H9 (cell line): ENCODE results near the gene TTC32. TPM values are rescaled to one million over a fixed set of nuclear protein-coding genes. Genes with fewer than 3 reads are reported as not detected.

Experiments used
- DNase-seq: peaks from one replicate; pipeline ENCODE4 v3.0.0-alpha.2; 2017
- H2AFZ ChIP-seq: one replicate; pipeline ENCODE4 v1.6.1; 2013; ENCODE audit warnings: mild to moderate bottlenecking, low read length, control low read depth, moderate library complexity
- H2AK5ac ChIP-seq: 2 replicates; pipeline ENCODE4 v1.6.1; 2013; ENCODE audit warnings: low read length, control low read depth, mixed read lengths; ENCODE audit not compliant: insufficient read length
- H2BK120ac ChIP-seq: one replicate; pipeline ENCODE4 v1.6.1; 2013; ENCODE audit warnings: low read depth, mild to moderate bottlenecking, low read length, control low read depth, inconsistent platforms; ENCODE audit not compliant: poor library complexity, severe bottlenecking
- H2BK12ac ChIP-seq: 2 replicates; pipeline ENCODE4 v1.6.1; 2013; ENCODE audit warnings: low read length, control low read depth, mixed read lengths, low read depth; ENCODE audit not compliant: insufficient read length
- H2BK15ac ChIP-seq: 2 replicates; pipeline ENCODE4 v1.6.1; 2013; ENCODE audit warnings: low read depth, low read length, control low read depth
- H2BK20ac ChIP-seq: one replicate; pipeline ENCODE4 v1.6.1; 2013; ENCODE audit warnings: low read depth, mild to moderate bottlenecking, low read length, control low read depth, inconsistent platforms; ENCODE audit not compliant: poor library complexity, severe bottlenecking
- H2BK5ac ChIP-seq: 2 replicates; pipeline ENCODE4 v1.6.1; 2013; ENCODE audit warnings: low read length, control low read depth, mixed read lengths; ENCODE audit not compliant: insufficient read length
- H3K14ac ChIP-seq: 2 replicates; pipeline ENCODE4 v1.6.1; 2013; ENCODE audit warnings: low read length, control low read depth; ENCODE audit not compliant: insufficient read depth
- H3K18ac ChIP-seq: 2 replicates; pipeline ENCODE4 v1.6.1; 2013; ENCODE audit warnings: low read depth, mild to moderate bottlenecking, mixed read lengths, low read length, control low read depth; ENCODE audit not compliant: insufficient read length
- H3K23ac ChIP-seq: 2 replicates; pipeline ENCODE4 v1.6.1; 2013; ENCODE audit warnings: low read length, control low read depth, mixed read lengths, low read depth; ENCODE audit not compliant: insufficient read length
- H3K23me2 ChIP-seq: 2 replicates; pipeline ENCODE4 v1.6.1; 2013; ENCODE audit warnings: low read depth, mild to moderate bottlenecking, mixed read lengths, low read length, control low read depth; ENCODE audit not compliant: insufficient read length, poor library complexity, severe bottlenecking
- H3K27ac ChIP-seq: 2 replicates; pipeline ENCODE4 v1.5.1; 2013; ENCODE audit warnings: low read length, control low read depth, mixed read lengths, low read depth; ENCODE audit not compliant: insufficient read length
- H3K27me3 ChIP-seq: 2 replicates; pipeline ENCODE4 v1.6.1; 2013; ENCODE audit warnings: low read length, control low read depth, inconsistent platforms; ENCODE audit not compliant: insufficient read depth
- H3K4ac ChIP-seq: 2 replicates; pipeline ENCODE4 v1.6.1; 2013; ENCODE audit warnings: low read depth, mild to moderate bottlenecking, control low read depth, inconsistent platforms, low read length, moderate library complexity
- H3K4me1 ChIP-seq: 2 replicates; pipeline ENCODE4 v1.6.1; 2013; ENCODE audit warnings: low read length, control low read depth, inconsistent platforms; ENCODE audit not compliant: insufficient read depth
- H3K4me2 ChIP-seq: 2 replicates; pipeline ENCODE4 v1.6.1; 2013; ENCODE audit warnings: low read length, control low read depth, mixed read lengths; ENCODE audit not compliant: insufficient read length, insufficient read depth
- H3K56ac ChIP-seq: 2 replicates; pipeline ENCODE4 v1.6.1; 2013; ENCODE audit warnings: low read depth, mild to moderate bottlenecking, mixed read lengths, low read length, control low read depth; ENCODE audit not compliant: insufficient read length
- H3K79me1 ChIP-seq: 2 replicates; pipeline ENCODE4 v1.6.1; 2013; ENCODE audit warnings: low read depth, mild to moderate bottlenecking, moderate library complexity, low read length, control low read depth, inconsistent platforms; ENCODE audit not compliant: insufficient read depth, poor library complexity, severe bottlenecking
- H3K79me2 ChIP-seq: 2 replicates; pipeline ENCODE4 v1.6.1; 2013; ENCODE audit warnings: low read length, control low read depth, inconsistent platforms; ENCODE audit not compliant: insufficient read depth
- H3K9ac ChIP-seq: 2 replicates; pipeline ENCODE4 v1.6.1; 2013; ENCODE audit warnings: low read length, control low read depth, mixed read lengths; ENCODE audit not compliant: insufficient read length; ENCODE audit errors: extremely low read depth
- H3K9me3 ChIP-seq: one replicate; pipeline ENCODE4 v1.6.1; 2013; ENCODE audit warnings: low read depth, low read length, inconsistent platforms; ENCODE audit not compliant: control insufficient read depth
- H3T11ph ChIP-seq: one replicate; pipeline ENCODE4 v1.6.1; 2013; ENCODE audit warnings: mild to moderate bottlenecking, low read length, control low read depth, inconsistent platforms
- H4K20me1 ChIP-seq: one replicate; pipeline ENCODE4 v1.6.1; 2013; ENCODE audit not compliant: control insufficient read depth, insufficient read length, insufficient read depth
- H4K5ac ChIP-seq: 2 replicates; pipeline ENCODE4 v1.6.1; 2013; ENCODE audit warnings: low read depth, mild to moderate bottlenecking, mixed read lengths, low read length, control low read depth; ENCODE audit not compliant: insufficient read length
- H4K8ac ChIP-seq: replicated peaks from 2 replicates; pipeline ENCODE4 v1.6.1; 2013; ENCODE audit warnings: low read length, control low read depth, mixed read lengths, low read depth; ENCODE audit not compliant: insufficient read length
- H4K91ac ChIP-seq: 2 replicates; pipeline ENCODE4 v1.6.1; 2013; ENCODE audit warnings: low read depth, mild to moderate bottlenecking, moderate library complexity, mixed read lengths, low read length, control low read depth; ENCODE audit not compliant: insufficient read length
- H3K27ac Mint-ChIP-seq, 3 experiments: 2 replicates in 2 of 3; 3 replicates in 1 of 3; pipeline ENCODE4 v1.8.0; 2020 to 2021; ENCODE audit warnings: mixed read lengths in 3 of 3, mild to moderate bottlenecking in 1 of 3, moderate library complexity in 1 of 3
- H3K27me3 Mint-ChIP-seq: 2 replicates; pipeline ENCODE4 v1.8.0; 2021; ENCODE audit warnings: low read depth, mild to moderate bottlenecking, moderate library complexity, mixed read lengths
- H3K36me3 Mint-ChIP-seq, 3 experiments: 2 replicates in 2 of 3; 3 replicates in 1 of 3; pipeline ENCODE4 v1.8.0; 2020 to 2021; ENCODE audit warnings: low read depth in 3 of 3, mixed read lengths in 3 of 3; ENCODE audit not compliant: insufficient read depth in 1 of 3
- H3K4me1 Mint-ChIP-seq, 2 experiments: 2 replicates each; pipeline ENCODE4 v1.8.0; 2020; ENCODE audit warnings: mixed read lengths in 2 of 2
- H3K4me3 Mint-ChIP-seq, 2 experiments: 2 replicates in 1 of 2; 3 replicates in 1 of 2; pipeline ENCODE4 v1.8.0; 2020 to 2021; ENCODE audit warnings: mild to moderate bottlenecking in 2 of 2, mixed read lengths in 2 of 2, moderate library complexity in 1 of 2
- H3K9me3 Mint-ChIP-seq, 2 experiments: 2 replicates in 1 of 2; 3 replicates in 1 of 2; pipeline ENCODE4 v1.8.0; 2020; ENCODE audit warnings: mild to moderate bottlenecking in 2 of 2, mixed read lengths in 2 of 2, moderate library complexity in 1 of 2
- WGBS: extraction: QIAGEN DNeasy Blood & Tissue Kit; methylation state at CpG from one replicate; pipeline ENCODE4 v1.1.7; 2013; ENCODE audit warnings: missing lambda C conversion rate, low lambda C conversion rate, mixed read lengths; ENCODE audit not compliant: insufficient read length; ENCODE audit errors: extremely low coverage; 5-methylcytosine and 5-hydroxymethylcytosine counted together
- total RNA-seq: library from RNA; stranded (reverse); gene quantifications from 2 replicates; pipeline ENCODE4 v1.2.1, GENCODE V29; 2021
- TF ChIP-seq, protein P1 (sequence below): fragments of 200-600 bp; sonication (generic); conservative IDR thresholded peaks from 3 replicates; pipeline ENCODE4 v1.8.0; 2021; ENCODE audit warnings: antibody characterized with exemption, mild to moderate bottlenecking

The TTC32 gene
- total RNA-seq, 1 experiment from 2014 or later = 8.9 TPM

DNA sequence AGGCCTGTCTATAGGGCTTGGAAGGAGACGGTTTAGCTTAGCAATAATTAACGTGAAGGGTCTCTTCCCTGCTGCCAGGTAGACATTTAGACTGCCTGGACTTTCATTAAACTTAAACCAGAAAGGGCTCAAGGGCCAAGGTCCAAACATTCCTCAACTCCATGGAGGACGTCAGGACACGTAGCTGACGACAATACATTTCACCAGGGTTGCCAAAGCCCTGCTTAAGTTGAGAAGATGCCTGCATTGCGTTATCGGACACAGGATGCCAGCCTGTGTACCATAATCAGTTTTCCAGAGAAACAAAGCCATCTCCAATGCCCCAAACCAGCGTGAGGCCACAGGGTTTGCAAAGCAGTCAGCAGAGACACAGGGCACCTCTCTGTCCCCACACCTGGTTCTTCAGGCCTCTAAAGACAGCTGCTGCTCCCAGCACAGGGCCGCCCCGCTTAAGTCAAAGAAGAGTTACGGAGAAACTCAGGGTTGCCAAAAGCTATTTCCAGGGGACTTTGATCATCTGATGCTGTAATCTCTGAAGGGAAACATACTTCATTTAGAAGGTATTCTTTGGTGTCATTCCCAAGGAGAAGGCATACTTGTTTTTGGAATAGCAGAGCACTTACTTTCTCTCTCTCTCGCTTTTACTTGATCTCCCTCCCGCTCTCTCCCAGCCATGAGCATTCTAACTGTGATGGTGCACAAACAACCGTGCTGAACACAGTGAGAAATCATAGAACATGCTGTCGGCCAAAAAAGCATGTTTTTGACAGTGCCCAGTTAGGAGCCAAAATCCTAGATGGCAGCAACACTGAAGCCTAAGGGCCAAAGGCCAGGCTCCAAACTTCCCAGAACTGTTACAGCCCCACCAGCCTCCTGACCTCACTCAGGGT, 46.0 kb downstream of the TTC32 start:
- no peak overlapping the region for H2BK12ac ChIP-seq
- no peak overlapping the region for H3K27ac ChIP-seq
- H3K9ac ChIP-seq = no peak overlapping the region
- H3K14ac ChIP-seq = no peak overlapping the region
- no peaks in the 10 kb centered on the region for H3K79me1 ChIP-seq
- H4K91ac ChIP-seq = no peak overlapping the region
- no peak overlapping the region for H3K18ac ChIP-seq
- H2BK20ac ChIP-seq = no peak overlapping the region
- no peak overlapping the region for H4K5ac ChIP-seq
- H3K4me2 ChIP-seq = no peak overlapping the region
- H3K23me2 ChIP-seq = no peaks in the 10 kb centered on the region
- Mint-ChIP-seq H3K27ac (peak overlapping the region in 1 of 3 experiments; percentile 34; a peak in 1 of 7 replicates), H3K9me3 (no peaks in the 10 kb centered on the region), H3K4me1 (no peaks in the 10 kb centered on the region; a peak in 1 of 4 replicates), H3K4me3 (no peak overlapping the region), H3K27me3 (peaks cover 7% of the 10 kb centered on the region), H3K36me3 (no peaks in the 10 kb centered on the region)
- H3T11ph ChIP-seq = no peak overlapping the region
- H2AK5ac ChIP-seq = no peak overlapping the region
- no peaks in the 10 kb centered on the region for H3K27me3 ChIP-seq
- H4K8ac ChIP-seq = no peak overlapping the region
- peaks cover 2% of the 10 kb centered on the region; the same call in 1 of the 2 replicates for H3K4me1 ChIP-seq
- WGBS = no CpG with 5 or more reads among the region's 15 CpGs
- no peak overlapping the region for H2BK15ac ChIP-seq
- no peak overlapping the region for H3K4ac ChIP-seq
- no peak overlapping the region for H3K56ac ChIP-seq
- no peak overlapping the region for H2AFZ ChIP-seq
- no peak overlapping the region for H2BK5ac ChIP-seq
- H3K79me2 ChIP-seq = no peaks in the 10 kb centered on the region
- no peak for DNase-seq
- no peak overlapping the region for H3K23ac ChIP-seq
- no peak overlapping the region for H2BK120ac ChIP-seq
- H4K20me1 ChIP-seq = no peaks in the 10 kb centered on the region
- H3K9me3 ChIP-seq = no peaks in the 10 kb centered on the region
- TF ChIP-seq, protein P1, sequence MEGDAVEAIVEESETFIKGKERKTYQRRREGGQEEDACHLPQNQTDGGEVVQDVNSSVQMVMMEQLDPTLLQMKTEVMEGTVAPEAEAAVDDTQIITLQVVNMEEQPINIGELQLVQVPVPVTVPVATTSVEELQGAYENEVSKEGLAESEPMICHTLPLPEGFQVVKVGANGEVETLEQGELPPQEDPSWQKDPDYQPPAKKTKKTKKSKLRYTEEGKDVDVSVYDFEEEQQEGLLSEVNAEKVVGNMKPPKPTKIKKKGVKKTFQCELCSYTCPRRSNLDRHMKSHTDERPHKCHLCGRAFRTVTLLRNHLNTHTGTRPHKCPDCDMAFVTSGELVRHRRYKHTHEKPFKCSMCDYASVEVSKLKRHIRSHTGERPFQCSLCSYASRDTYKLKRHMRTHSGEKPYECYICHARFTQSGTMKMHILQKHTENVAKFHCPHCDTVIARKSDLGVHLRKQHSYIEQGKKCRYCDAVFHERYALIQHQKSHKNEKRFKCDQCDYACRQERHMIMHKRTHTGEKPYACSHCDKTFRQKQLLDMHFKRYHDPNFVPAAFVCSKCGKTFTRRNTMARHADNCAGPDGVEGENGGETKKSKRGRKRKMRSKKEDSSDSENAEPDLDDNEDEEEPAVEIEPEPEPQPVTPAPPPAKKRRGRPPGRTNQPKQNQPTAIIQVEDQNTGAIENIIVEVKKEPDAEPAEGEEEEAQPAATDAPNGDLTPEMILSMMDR = no peak
